T-helper 2 cell treated with Interferon-gamma antibody and Interleukin-4, amounts not matched to agents 5 μg/mL and 100 μg/mL, for 36 hours (primary cell): ENCODE measurements around the gene ACAA1.
A peak's percentile ranks its signal among the peaks of the same experiment; 100 is the strongest.

Experiments
- DNase-seq: peaks from one replicate; pipeline ENCODE4 v3.0.0; 2021; ENCODE audit warnings: low spot score
- H3K27ac Mint-ChIP-seq: one replicate; pipeline ENCODE4 v1.8.0; 2021; ENCODE audit warnings: mild to moderate bottlenecking, mixed read lengths
- H3K27me3 Mint-ChIP-seq: one replicate; pipeline ENCODE4 v1.8.0; 2021; ENCODE audit warnings: low read depth, mixed read lengths
- H3K36me3 Mint-ChIP-seq: one replicate; pipeline ENCODE4 v1.8.0; 2021; ENCODE audit warnings: low read depth, mixed read lengths
- H3K4me1 Mint-ChIP-seq: one replicate; pipeline ENCODE4 v1.8.0; 2021; ENCODE audit warnings: low read depth, mixed read lengths
- H3K4me3 Mint-ChIP-seq: one replicate; pipeline ENCODE4 v1.8.0; 2022; ENCODE audit warnings: mild to moderate bottlenecking, moderate library complexity, mixed read lengths
- H3K9me3 Mint-ChIP-seq: one replicate; pipeline ENCODE4 v1.8.0; 2021; ENCODE audit warnings: mixed read lengths

ACAA1 gene

GRCh38 chr3:38122712-38123290, 14.1 kb downstream of the ACAA1 start:
- no peak for DNase-seq
- H3K4me1 Mint-ChIP-seq = peaks cover 5% of the 10 kb centered on the region
- H3K27me3 Mint-ChIP-seq = no peaks in the 10 kb centered on the region
- H3K27ac Mint-ChIP-seq = no peak overlapping the region
- H3K36me3 Mint-ChIP-seq = peaks cover 51% of the 10 kb centered on the region
- no peaks in the 10 kb centered on the region for H3K9me3 Mint-ChIP-seq
- H3K4me3 Mint-ChIP-seq = no peak overlapping the region

DNA sequence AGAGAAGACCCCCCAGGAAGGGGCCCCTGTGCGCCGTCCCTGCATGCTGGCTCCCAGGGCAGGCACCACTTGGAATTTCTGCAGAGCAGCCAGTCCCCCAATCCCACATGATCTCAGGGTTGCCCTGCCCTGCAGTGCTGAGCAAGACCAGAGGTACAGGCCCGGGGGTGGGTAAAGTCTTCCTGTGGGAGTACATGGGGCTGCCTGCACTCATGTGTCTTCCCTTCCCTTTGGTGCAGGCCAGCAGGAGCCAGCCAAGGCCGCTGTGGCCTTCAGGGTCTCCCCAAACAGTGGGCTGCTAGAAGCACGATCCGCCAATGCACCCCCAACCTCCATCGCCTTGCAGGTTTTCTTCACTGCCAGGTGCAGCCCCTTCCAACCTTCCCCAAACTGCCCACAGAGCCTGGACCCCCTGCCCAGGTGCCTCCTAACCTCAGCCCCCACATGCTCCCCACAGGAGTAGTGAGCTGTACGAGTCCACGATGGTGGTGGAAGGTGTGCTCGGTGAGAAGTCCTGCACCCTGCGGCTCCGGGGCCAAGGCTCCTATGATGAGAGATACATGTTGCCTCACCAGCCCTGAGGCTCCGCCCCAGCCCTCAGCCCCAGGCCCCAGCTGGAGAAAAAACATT, 15.0 kb downstream of the ACAA1 start:
- H3K27me3 Mint-ChIP-seq = no peaks in the 10 kb centered on the region
- no peak overlapping the region for H3K27ac Mint-ChIP-seq
- DNase-seq = no peak
- peaks cover 42% of the 10 kb centered on the region for H3K36me3 Mint-ChIP-seq
- no peaks in the 10 kb centered on the region for H3K9me3 Mint-ChIP-seq
- peaks cover 5% of the 10 kb centered on the region for H3K4me1 Mint-ChIP-seq
- no peak overlapping the region for H3K4me3 Mint-ChIP-seq

DNA sequence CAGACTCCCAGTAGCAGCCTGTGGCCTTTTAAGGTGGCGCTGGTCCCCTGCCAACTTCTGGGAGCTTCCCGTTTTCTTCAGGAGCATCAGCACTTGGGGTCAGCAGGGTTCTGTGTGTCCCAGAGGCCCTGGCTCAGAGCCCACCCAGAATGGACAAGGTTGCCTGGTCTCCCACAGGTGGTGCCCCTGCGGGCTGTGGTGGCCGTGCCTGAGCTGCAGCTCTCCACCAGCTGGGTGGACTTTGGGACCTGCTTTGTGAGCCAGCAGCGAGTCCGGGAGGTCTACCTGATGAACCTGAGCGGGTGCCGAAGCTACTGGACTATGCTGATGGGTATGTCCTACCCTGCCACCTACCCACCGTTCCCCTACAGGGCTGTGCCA, 15.5 kb downstream of the ACAA1 start:
- H3K36me3 Mint-ChIP-seq = peaks cover 38% of the 10 kb centered on the region
- no peak overlapping the region for H3K27ac Mint-ChIP-seq
- no peak overlapping the region for H3K4me3 Mint-ChIP-seq
- H3K4me1 Mint-ChIP-seq = peaks cover 5% of the 10 kb centered on the region
- H3K27me3 Mint-ChIP-seq = no peaks in the 10 kb centered on the region
- no peaks in the 10 kb centered on the region for H3K9me3 Mint-ChIP-seq
- no peak for DNase-seq

GRCh38 chr3:38120693-38121450, 16.1 kb downstream of the ACAA1 start:
- no peak overlapping the region for H3K4me3 Mint-ChIP-seq
- H3K27ac Mint-ChIP-seq = no peak overlapping the region
- no peak for DNase-seq
- no peaks in the 10 kb centered on the region for H3K9me3 Mint-ChIP-seq
- H3K36me3 Mint-ChIP-seq = peaks cover 35% of the 10 kb centered on the region
- peaks cover 5% of the 10 kb centered on the region for H3K4me1 Mint-ChIP-seq
- no peaks in the 10 kb centered on the region for H3K27me3 Mint-ChIP-seq

- Mint-ChIP-seq H3K27ac (no peak overlapping the region), H3K4me3 (no peak overlapping the region), H3K27me3 (no peaks in the 10 kb centered on the region), H3K4me1 (peaks cover 5% of the 10 kb centered on the region), H3K9me3 (no peaks in the 10 kb centered on the region), H3K36me3 (peaks cover 27% of the 10 kb centered on the region)
- no peak for DNase-seq
Measured at GRCh38 chr3:38119821-38120692, 16.9 kb downstream of the ACAA1 start.

DNA sequence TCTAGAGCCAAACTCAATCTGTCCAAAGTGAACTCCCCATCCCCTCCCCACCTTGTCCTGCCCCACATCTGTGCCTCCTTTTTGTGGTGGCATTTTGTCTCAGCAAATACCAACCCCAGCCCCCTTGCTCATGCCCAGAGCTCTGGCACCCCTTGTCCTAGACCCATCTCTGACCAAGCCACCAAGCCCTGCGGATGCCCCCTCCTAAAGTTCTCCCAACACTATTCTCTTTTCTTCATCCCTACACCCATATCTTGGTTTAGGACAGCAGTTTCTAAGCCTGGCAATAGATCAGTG, 17.7 kb downstream of the ACAA1 start:
- no peak overlapping the region for H3K4me3 Mint-ChIP-seq
- H3K4me1 Mint-ChIP-seq = peaks cover 5% of the 10 kb centered on the region
- H3K27ac Mint-ChIP-seq = no peak overlapping the region
- no peaks in the 10 kb centered on the region for H3K27me3 Mint-ChIP-seq
- no peaks in the 10 kb centered on the region for H3K9me3 Mint-ChIP-seq
- peaks cover 21% of the 10 kb centered on the region for H3K36me3 Mint-ChIP-seq
- no peak for DNase-seq

- Mint-ChIP-seq H3K27me3 (no peaks in the 10 kb centered on the region), H3K36me3 (peaks cover 17% of the 10 kb centered on the region), H3K27ac (no peak overlapping the region), H3K4me1 (peaks cover 5% of the 10 kb centered on the region), H3K4me3 (no peak overlapping the region), H3K9me3 (no peaks in the 10 kb centered on the region)
- DNase-seq = no peak
Measured at GRCh38 chr3:38118421-38119247, 18.3 kb downstream of the ACAA1 start.

GRCh38 chr3:38117748-38118420, 19.0 kb downstream of the ACAA1 start:
- peak; percentile 63 for DNase-seq
- H3K4me1 Mint-ChIP-seq = peaks cover 5% of the 10 kb centered on the region
- peak overlapping the region; percentile 31 for H3K27ac Mint-ChIP-seq
- no peak overlapping the region for H3K4me3 Mint-ChIP-seq
- peaks cover 13% of the 10 kb centered on the region for H3K36me3 Mint-ChIP-seq
- no peaks in the 10 kb centered on the region for H3K27me3 Mint-ChIP-seq
- no peaks in the 10 kb centered on the region for H3K9me3 Mint-ChIP-seq

DNA sequence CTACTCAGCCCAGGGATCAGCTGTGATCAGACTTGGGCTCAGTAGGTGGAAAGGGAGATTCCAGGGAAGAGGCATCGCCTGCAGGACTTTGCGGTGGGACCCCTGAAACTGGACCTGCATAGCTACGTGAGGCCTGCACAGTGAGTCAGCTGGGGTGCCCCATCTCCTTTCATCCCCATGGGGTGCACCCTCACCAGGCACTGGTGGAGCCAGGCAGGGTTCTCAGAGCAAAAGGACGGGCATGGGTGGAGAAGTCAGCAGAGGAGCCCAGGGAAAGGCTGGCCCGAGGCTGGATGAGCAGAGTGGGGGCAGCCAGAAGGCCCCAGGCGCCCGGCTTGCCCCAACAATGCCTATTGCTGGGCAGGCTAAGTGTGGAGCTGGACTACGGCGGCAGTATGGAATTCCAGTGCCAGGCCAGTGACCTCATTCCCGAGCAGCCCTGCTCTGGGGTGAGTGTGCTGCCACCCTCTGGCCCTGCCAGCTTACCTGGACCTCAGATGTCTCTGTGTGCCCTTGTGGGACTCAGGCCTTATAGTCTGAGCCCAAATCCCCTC, 19.7 kb downstream of the ACAA1 start:
- no peaks in the 10 kb centered on the region for H3K9me3 Mint-ChIP-seq
- H3K27me3 Mint-ChIP-seq = no peaks in the 10 kb centered on the region
- H3K4me1 Mint-ChIP-seq = peaks cover 3% of the 10 kb centered on the region
- H3K4me3 Mint-ChIP-seq = no peak overlapping the region
- no peak for DNase-seq
- no peak overlapping the region for H3K27ac Mint-ChIP-seq
- H3K36me3 Mint-ChIP-seq = peaks cover 10% of the 10 kb centered on the region

DNA sequence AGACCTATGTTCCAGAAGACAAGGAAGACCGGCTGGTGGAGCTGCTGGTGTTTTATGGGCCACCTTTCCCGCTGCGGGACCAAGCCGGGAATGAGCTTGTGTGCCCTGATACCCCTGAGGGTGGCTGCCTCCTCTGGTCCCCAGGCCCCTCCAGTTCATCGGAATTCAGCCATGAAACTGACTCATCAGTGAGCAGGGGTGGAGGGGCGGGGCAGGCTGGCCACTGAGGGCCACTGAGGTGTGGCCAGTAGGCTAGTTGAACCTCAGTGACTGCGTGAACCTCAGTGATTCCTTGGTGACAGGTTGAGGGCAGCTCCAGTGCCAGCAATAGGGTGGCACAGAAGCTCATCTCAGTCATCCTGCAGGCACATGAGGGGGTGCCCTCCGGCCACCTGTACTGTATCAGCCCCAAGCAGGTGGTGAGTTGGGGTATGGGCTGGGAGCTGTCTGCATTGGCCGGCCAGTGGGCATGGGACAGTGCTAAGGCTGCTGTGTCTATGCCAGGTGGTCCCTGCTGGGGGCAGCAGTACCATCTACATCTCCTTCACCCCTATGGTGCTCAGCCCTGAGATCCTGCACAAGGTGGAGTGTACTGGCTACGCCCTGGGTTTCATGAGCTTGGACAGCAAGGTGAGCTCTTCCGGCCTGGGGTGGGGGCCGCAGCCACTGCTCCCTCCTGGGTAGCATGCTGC, 20.3 kb downstream of the ACAA1 start:
- DNase-seq = no peak
- no peak overlapping the region for H3K27ac Mint-ChIP-seq
- no peak overlapping the region for H3K4me3 Mint-ChIP-seq
- peaks cover 10% of the 10 kb centered on the region for H3K36me3 Mint-ChIP-seq
- no peaks in the 10 kb centered on the region for H3K27me3 Mint-ChIP-seq
- H3K4me1 Mint-ChIP-seq = peaks cover 3% of the 10 kb centered on the region
- no peaks in the 10 kb centered on the region for H3K9me3 Mint-ChIP-seq

GRCh38 chr3:38115645-38116427, 21.1 kb downstream of the ACAA1 start:
- no peak for DNase-seq
- Mint-ChIP-seq H3K27ac (peak overlapping the region; percentile 14), H3K9me3 (no peaks in the 10 kb centered on the region)

More at GRCh38 chr3:38115645-38116427, 21.1 kb downstream of the ACAA1 start:
- Mint-ChIP-seq H3K4me3 (no peak overlapping the region), H3K4me1 (peaks cover 3% of the 10 kb centered on the region), H3K27me3 (no peaks in the 10 kb centered on the region), H3K36me3 (peaks cover 10% of the 10 kb centered on the region)
